Left colon (tissue), 2 donors: Measurements from ENCODE around the gene DPP10. TPM values are rescaled to one million over a fixed set of nuclear protein-coding genes. Genes with fewer than 3 reads are reported as not detected.
"Not testable (repeated sequence)": the region's sequence is repeated elsewhere in the genome, so short reads cannot be mapped to it uniquely, and the experiment has no call there.

Experiments used
- ATAC-seq: fragments of 200-7000 bp; cut with Tn5 transposase; one replicate; pipeline ENCODE4 v1.9.1; 2020; ENCODE audit warnings: mild to moderate bottlenecking, moderate library complexity
- DNase-seq, 2 donors: peaks; one replicate each; pipeline ENCODE4 v3.0.0-alpha.2; 2020
- intact Hi-C, 2 donors: fragments of 100-400 bp; cut with DNase I in 1 of 2; cut with micrococcal nuclease in 1 of 2; formaldehyde crosslinking; loops; one replicate each; pipeline versions ENCODE4 v1.11.2 to v1.14.0; 2022; cut with DNase I, micrococcal nuclease
- total RNA-seq, 2 donors: library from RNA; stranded (reverse); fragmentation: NEBNext Ultra II Directional; extraction: Animal tissue kit (Norgen Biotek cat#: 25700); gene quantifications; one replicate each; pipeline ENCODE4 v1.2.1, GENCODE V29; 2021
- donor health status: DM: no; HTN: no; CAD: no.
- donor health status: DM: yes; HTN: yes; CAD: no.

Gene DPP10
- total RNA-seq, 2 donors from 2014 or later = 6.1 to 11.2 TPM

GRCh38 chr2:115396579-115396978 is 954.1 kb downstream of the DPP10 start:
- intact Hi-C loops = no loop called here
- ATAC-seq = peak; percentile 73
- DNase-seq = no peak

- intact Hi-C loops = no loop called here
- ATAC-seq (no peak), DNase-seq (no peak)
Observed at GRCh38 chr2:115400940-115401339, 958.5 kb downstream of the DPP10 start.

GRCh38 chr2:115412501-115412900 is 970.1 kb downstream of the DPP10 start:
- intact Hi-C loops = no loop called here
- DNase-seq = no peak

DNA sequence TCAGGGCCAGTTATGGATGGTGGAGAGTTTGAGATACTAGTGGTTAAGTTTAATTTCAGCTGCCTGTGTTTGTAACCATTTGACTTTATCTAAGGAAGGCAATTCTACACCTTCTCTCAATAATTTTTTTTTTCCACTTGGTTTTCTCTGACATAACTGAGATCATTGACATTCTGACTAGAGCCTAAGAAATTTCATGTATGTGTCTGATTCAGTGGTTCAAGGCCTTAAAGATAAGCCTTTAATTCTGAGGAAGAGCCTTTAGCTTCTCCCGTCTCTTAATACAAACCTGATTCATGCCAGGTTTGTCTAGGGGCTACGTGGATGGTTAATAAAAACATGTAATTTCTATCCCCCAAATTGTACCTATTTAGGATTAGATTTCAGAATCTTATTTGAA is 971.4 kb downstream of the DPP10 start:
- intact Hi-C loops = no loop called here
- no peak for ATAC-seq
- no peak for DNase-seq

More at GRCh38 chr2:115412501-115412900, 970.1 kb downstream of the DPP10 start:
- no peak for ATAC-seq

DNA sequence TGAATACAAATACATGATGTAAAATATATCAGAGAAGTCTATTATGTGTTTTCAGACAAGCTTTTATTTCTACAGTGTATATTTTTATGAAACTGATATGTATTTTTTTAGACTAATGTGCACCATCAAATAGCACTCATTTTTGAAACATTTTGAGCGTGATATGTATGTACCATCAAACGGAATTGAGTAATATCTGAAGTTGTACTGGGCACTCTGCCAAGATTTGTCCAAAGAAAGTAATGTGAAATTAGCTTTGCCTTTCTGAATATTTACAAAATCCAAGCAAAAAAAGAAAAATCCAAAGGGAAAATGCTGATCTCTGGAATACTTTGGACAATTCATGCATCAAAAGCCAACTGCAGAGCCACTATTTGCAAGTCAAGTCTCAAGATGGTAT is 972.0 kb downstream of the DPP10 start:
- ATAC-seq (no peak), DNase-seq (no peak)
- intact Hi-C loops = no loop called here

DNA sequence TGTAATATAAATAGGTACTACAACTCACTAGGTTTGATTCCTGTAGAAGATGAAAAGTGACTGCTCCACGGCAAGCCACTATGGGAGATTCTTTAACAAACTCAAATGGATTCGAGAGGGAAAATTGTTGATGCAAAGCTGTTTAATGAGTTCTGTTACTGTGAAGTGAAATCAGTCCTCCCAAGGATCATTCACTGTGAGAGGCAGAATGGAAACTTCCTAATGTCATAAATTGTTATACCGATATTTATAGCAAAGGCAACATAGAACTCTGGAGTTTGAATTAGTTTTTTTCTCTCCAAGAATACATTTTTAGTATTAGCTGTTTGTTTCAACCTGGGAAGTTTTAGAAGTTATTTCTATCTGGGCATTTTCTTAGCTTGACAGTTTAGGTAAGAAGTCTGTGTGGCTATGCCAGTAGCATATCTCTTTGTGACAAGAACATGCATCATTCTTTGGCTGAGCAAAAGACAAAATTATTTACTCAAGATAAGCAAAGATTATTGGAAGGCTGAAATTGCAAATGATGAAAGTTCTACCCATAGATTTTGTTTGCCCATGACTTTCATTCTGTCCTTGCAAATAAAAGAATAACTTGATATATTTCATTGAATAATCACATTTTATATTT is 979.7 kb downstream of the DPP10 start:
- ATAC-seq (no peak), DNase-seq (no peak)
- intact Hi-C loops = no loop called here

GRCh38 chr2:115427436-115427835 is 985.0 kb downstream of the DPP10 start:
- no peak for ATAC-seq
- intact Hi-C loops = no loop called here
- DNase-seq = no peak

DNA sequence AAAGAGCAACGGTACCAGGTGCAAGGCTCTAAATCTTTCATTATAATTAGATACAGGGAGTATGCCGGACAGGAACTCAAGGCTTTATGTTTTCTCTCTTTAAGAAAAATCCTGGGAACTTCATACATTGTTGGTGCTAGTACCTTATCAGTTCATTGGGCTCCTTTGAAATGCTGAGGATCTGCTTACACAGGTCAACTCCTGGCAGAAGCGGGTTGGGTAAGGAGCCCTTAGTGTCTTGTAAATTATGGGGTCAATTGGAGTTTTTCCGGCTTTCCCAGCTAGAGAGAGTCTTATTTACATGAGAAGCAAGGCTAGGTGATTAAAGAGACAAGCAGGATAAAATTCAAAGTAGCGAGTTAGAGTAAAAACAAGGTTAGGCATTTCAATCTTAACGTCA is 998.3 kb downstream of the DPP10 start:
- ATAC-seq, intact Hi-C loops, DNase-seq: not testable (repeated sequence)

- intact Hi-C loops = no loop called here
- no peak for DNase-seq
- ATAC-seq = no peak
Observed at GRCh38 chr2:115443539-115444185, 1001.2 kb downstream of the DPP10 start.

GRCh38 chr2:115460008-115460407 is 1017.6 kb downstream of the DPP10 start:
- ATAC-seq (no peak), DNase-seq (no peak)
- intact Hi-C loops = no loop called here

DNA sequence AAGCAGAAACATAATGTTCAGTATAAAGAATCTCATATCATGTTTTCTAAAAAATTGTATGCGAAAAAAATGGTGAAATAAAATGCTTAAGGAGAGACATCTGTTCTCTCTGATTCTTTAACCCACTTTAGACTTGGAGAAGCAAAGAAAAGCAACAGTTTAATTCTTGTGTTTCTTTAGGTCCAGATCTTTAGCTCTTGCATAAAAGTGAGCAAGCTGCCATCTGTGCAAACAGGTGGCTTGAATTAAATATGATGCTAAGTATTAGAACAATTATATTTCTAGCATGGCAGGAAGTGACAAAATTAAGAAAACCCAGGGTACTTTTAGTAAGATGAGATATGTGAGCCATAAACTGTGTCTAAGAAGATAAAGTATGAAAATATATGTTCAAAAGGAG is 1038.3 kb downstream of the DPP10 start:
- intact Hi-C loops = no loop called here
- ATAC-seq (no peak), DNase-seq (no peak)

GRCh38 chr2:115481842-115482241 is 1039.4 kb downstream of the DPP10 start:
- intact Hi-C loops = no loop called here
- DNase-seq = no peak

GRCh38 chr2:115483666-115484065 is 1041.2 kb downstream of the DPP10 start:
- no peak for DNase-seq
- intact Hi-C loops = no loop called here
- ATAC-seq = no peak

More at GRCh38 chr2:115481842-115482241, 1039.4 kb downstream of the DPP10 start:
- ATAC-seq = no peak

DNA sequence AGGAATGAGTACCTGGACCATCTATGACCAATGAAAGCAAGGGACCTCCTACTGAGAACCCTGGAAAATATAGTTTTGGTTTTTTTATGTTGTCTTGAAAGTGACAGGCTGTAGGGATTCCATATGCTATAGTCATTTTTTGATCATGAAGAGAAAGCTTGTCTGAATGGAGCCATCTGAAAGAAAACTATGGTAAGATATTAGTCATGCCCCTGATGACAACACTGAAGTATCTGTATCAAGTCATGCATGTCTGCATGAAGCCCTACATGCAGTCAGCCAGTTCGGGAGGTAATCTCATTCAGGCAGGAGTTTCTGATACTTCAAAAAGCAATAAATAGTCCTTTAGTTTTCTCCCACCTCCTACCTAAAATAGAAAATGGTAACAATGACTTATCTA is 1042.0 kb downstream of the DPP10 start:
- intact Hi-C loops = no loop called here
- ATAC-seq (no peak), DNase-seq (no peak)

GRCh38 chr2:115484983-115485382 is 1042.5 kb downstream of the DPP10 start:
- DNase-seq (no peak), ATAC-seq (no peak)
- intact Hi-C loops = no loop called here

DNA sequence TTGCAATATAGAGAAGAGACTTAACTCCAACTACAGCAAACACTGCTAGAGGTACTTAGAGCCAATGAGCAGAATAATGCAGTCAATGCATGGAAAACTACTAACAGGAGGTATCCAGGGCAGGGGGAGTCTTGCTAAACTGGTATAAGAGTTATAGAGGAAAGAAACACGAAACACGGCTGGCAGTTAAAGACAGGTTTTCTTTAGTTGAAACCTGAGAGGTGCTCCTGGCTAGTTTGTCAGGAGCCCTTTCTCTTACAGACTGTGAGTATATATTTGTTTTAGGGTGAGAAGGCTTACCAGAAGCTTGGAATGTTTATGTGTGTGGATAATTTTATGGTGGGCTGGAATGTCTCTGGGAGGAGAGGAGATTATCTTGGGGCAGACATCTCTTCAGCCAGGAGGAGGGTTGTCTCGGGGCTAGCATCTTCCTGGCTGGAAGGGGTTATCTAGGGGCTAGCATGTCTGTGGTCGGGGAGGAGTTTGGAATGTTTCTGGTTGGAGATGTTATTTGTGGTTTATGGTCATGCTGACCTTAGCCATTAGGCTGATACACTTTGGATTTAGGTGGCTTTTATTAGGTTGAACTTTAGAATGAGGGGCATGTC is 1048.8 kb downstream of the DPP10 start:
- DNase-seq (no peak), ATAC-seq (no peak)
- intact Hi-C loops = no loop called here

- no peak for DNase-seq
- no peak for ATAC-seq
- intact Hi-C loops = no loop called here
Observed at GRCh38 chr2:115505331-115505730, 1062.9 kb downstream of the DPP10 start.

DNA sequence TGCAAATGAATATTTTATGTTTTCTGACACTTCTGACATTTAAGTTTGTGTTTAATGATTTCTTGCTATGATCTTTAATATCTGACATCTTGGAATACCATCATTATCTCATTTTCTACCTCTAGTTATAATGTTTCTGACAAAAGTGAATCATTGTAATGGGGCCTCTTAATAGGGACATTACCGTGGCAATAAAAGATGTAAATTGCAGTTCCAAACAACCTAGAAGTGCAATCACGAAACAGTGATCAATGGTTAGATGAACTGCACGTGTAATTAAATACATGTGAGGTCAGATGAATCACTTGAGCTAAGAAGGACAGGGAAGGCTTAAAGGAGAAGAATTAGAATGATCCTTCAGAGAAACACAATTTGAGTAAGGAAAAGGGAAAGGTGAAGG is 1078.3 kb downstream of the DPP10 start:
- DNase-seq (no peak), ATAC-seq (no peak)
- intact Hi-C loops = no loop called here

DNA sequence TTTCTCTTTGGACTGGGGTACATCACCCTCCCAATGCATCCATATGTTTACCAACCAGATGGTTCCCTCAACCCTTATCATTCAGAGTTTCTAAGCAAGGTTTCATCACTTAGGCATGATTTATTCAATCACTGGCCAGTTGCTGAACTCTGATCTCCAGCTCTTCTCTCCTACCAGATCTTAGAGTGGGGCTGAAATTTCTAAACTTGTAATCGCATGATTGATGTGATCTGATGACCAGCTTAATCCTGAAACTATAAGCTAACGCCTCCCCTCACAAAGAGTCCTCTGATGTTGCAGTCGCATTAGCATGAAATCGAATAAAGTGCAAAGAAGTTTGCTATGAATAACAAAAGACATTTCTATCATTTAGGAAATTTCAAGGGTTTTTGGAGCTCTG is 1082.0 kb downstream of the DPP10 start:
- no peak for ATAC-seq
- no peak for DNase-seq
- intact Hi-C loops = no loop called here

- DNase-seq = no peak
- intact Hi-C loops = no loop called here
- no peak for ATAC-seq
Observed at GRCh38 chr2:115529627-115530026, 1087.2 kb downstream of the DPP10 start.
